Upper lobe of left lung (tissue), 4 donors: ENCODE measurements around the gene PRR5.

ENCODE experiments used
- EP300 ChIP-seq, 4 donors: sonication (generic); formaldehyde crosslinking; IDR thresholded peaks; one replicate each; pipeline ENCODE4 v1.5.1; 2017; ENCODE audit warnings: antibody characterized with exemption in 4 of 4, control low read depth in 2 of 4
- POLR2A ChIP-seq, 4 donors: fragments of 450-650 bp; IDR thresholded peaks; one replicate each; pipeline ENCODE4 v1.5.1; 2016 to 2017; ENCODE audit warnings: antibody characterized with exemption in 4 of 4, mild to moderate bottlenecking in 2 of 4
- TF ChIP-seq, protein P1 (sequence below), 6 experiments: fragments of 450-650 bp in 4 of 6; fragments of 200-600 bp in 2 of 6; sonication (generic) in 2 of 6; IDR thresholded peaks; one replicate each; pipeline ENCODE4 v1.5.1; 2016 to 2019; ENCODE audit warnings: antibody characterized with exemption in 6 of 6

- TF ChIP-seq POLR2A (IDR thresholded peaks at IDR 0.05), result no peak
- TF ChIP-seq, protein P1, sequence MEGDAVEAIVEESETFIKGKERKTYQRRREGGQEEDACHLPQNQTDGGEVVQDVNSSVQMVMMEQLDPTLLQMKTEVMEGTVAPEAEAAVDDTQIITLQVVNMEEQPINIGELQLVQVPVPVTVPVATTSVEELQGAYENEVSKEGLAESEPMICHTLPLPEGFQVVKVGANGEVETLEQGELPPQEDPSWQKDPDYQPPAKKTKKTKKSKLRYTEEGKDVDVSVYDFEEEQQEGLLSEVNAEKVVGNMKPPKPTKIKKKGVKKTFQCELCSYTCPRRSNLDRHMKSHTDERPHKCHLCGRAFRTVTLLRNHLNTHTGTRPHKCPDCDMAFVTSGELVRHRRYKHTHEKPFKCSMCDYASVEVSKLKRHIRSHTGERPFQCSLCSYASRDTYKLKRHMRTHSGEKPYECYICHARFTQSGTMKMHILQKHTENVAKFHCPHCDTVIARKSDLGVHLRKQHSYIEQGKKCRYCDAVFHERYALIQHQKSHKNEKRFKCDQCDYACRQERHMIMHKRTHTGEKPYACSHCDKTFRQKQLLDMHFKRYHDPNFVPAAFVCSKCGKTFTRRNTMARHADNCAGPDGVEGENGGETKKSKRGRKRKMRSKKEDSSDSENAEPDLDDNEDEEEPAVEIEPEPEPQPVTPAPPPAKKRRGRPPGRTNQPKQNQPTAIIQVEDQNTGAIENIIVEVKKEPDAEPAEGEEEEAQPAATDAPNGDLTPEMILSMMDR (IDR thresholded peaks at IDR 0.05), result no peak
- no peak for TF ChIP-seq EP300 (IDR thresholded peaks at IDR 0.05)
These were observed 53.0 kb downstream of the PRR5 start for GRCh38 chr22:44754998-44755397.
